NCI-H69 (cell line): ENCODE results near the gene PARVB.
A peak's percentile ranks its signal among the peaks of the same experiment; 100 is the strongest.

ENCODE experiments used
- DNase-seq: peaks from one replicate; lab custom pipeline; 2025; lab: John Stamatoyannopoulos, UW

PARVB gene

DNA sequence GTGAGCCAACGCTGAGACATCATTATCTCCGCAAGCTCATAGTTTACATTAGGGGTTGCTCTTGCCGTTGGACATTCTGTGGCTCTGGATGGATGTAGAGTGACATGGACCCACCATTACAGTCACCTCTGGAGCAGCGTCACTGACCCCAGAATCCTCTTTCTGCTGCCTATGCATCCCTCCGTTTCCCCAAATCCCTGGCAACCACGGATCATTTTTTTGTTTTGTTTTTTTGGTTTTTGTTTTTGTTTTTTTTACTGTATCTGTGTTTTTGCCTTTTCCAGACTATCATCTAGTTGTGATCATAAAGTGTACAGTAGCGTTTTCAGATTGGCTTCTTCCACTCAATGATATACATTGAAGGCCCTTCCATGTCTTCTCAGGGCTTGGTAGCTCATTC lies 4.0 kb downstream of the PARVB start:
- DNase-seq, result no peak

DNA sequence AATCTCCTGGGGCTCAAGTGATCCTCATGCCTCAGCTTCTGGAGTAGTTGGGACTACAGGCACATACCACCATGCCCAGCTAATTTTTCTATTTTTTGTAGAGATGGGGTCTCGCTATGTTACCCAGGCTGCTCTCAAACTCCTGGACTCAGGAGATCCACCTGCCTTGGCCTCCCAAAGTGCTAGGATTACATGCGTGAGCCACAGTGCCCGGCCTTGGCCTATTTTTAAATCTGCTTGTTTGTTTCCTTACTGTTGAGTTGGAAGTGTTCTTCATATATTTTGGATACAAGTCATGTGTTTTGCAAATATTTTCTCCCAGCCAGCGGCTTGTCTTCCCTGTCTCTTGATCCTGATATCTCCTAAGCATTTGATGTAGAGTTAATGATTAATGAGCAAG lies 5.0 kb downstream of the PARVB start:
- DNase-seq, result no peak

DNA sequence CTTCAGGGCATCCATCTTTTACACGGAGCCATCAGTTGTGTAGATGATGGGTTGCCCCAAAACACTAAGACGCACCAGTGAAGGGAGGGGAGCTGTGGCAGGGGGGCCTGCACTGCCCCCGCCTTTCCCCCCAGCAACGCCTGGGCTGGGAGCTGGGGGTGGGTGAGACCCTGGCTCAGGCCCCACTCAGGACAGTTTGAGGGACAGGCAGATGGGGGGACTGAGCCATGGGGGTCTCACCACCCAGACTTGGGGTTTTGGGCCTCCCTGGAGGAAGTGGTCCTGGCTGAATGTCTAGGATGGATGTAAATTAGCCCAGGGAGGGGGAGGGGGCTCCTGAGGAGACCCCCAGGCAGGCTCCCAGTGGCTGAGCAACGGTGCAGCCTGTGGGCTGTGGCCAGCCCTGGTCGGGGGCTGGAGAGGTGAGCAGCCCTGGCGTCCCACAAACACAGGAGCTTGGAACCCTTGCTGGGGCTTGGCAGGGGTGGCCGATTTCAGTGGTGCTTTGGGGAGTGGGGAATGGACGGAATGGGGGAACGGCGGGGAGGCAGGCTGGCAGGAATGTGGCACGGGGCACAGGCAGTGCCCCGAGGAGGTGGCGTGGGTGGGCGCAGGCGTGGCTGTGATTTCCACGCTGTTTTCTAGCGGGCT lies 6.1 kb downstream of the PARVB start:
- DNase-seq, result no peak

DNA sequence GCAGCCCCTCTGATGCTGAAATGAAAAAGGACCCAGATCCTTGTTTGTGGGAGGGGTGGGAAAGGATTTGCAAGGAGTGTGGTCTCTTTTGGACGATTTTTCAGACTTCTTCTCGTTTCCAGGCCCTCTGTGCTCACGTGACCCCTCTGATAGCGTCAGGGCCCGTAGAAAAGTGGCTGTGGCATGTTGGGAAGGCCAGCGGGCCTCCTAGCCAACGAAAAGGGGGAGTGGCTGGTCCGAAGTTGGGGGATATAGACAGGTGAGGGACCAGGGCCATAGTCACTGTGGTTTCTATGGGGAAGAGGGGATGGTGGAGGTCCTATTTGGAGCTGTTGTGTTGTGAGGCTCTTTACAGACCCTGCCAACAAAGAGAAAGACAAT lies 6.6 kb downstream of the PARVB start:
- no peak for DNase-seq

DNA sequence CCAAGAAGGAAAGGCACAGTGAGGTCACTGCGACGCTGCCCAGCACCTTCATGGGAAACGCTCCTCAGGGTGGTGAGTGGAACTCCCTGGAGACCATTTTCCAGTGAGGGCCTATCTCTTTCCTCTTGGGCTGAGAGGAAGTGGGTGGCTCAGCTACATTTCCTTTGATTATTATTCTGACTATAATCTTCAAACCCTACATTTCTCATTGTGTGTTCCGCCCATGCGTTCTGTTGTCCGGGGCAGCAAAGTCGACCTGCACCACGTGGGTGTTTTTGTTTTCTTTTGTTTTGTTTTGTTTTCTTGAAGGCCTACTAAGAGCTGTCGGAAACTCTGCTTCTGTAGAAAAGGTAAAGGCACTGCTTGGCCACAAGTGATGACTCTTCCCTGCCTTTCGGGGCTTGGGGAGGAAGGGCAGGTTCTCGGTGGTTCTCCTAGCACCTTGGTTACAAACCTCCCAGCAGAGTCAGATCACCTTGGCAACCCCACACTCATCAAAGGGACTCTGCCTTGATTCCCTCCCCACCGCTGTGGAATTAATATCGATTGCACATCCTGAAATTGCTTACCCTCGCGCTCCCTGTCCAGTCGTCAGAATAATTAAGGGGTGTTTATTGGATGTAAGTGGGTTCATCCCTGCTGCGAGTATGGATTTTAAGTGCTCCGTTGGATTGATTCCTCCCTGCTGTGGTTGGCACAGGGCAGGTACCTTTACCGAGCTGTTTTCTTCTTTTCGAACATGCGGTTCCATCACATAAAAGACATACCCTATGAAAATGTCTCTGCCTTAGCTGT lies 7.3 kb downstream of the PARVB start:
- no peak for DNase-seq

DNA sequence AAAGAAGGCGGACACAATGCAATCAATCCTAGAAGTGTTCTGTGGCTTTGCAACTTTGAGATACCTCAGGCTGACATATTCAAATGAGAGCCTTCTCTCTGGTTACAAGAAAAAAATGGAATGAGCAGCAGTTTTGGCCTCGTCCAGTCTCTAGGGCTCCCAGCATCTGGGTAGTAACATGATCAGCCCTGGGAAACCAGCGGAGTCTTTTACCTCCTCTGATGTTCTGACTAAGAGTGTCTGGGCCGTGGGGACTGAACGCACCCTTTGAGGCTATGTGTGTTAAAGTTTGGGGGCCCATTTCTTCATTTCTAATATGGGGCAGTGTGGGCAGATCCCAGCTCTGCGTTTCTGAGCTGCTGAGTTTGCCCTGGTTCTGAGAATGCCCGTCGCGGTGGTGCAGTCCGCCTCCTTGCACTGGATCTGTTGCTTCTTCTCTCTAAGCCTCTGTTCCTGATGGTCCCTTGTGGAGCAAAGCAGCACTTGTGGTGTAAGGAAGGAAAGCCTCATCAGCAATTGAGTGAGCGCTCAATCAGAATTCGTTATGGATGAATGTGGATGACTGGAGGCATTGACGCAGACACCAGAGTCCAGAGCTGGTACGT lies 8.1 kb downstream of the PARVB start:
- DNase-seq, result no peak

DNA sequence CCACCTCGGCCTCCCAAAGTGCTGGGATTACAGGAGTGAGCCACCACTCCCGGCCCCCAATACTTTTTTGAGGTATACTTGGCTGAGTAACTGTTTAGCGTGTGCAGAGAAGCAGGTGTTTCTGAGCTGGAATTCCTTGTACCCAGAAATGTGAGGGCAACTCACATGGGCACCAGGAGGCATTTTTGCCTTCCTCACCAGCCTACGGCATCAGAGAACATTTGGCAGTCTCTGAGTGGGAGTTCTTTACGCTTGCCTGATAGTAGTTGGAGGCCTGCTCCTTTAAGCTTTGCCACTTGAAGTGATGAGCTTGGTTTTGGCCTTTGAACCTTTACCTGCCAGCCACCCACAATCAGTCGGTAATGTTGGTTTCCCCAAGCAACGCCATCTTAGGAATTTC lies 9.2 kb downstream of the PARVB start:
- no peak for DNase-seq

DNA sequence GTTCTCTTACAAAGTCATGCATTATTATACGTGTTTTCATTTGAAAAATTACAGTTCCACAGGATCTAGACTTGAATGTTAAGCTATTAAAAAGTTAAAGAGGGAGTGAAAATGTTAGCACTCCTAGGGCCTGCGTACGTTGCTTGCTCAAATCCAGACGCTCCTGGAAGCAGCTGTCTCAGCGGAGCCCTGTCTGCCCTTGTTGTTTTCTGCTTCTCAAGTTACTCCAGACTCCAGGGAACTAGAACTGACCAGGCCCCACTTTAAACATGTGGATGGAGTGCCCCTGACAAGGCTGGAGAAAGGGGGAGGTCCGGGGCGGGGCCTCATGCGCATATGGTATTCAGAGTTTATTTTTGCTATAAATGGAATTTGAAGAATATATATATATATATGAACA lies 9.6 kb downstream of the PARVB start:
- DNase-seq, result peak; percentile 56

DNA sequence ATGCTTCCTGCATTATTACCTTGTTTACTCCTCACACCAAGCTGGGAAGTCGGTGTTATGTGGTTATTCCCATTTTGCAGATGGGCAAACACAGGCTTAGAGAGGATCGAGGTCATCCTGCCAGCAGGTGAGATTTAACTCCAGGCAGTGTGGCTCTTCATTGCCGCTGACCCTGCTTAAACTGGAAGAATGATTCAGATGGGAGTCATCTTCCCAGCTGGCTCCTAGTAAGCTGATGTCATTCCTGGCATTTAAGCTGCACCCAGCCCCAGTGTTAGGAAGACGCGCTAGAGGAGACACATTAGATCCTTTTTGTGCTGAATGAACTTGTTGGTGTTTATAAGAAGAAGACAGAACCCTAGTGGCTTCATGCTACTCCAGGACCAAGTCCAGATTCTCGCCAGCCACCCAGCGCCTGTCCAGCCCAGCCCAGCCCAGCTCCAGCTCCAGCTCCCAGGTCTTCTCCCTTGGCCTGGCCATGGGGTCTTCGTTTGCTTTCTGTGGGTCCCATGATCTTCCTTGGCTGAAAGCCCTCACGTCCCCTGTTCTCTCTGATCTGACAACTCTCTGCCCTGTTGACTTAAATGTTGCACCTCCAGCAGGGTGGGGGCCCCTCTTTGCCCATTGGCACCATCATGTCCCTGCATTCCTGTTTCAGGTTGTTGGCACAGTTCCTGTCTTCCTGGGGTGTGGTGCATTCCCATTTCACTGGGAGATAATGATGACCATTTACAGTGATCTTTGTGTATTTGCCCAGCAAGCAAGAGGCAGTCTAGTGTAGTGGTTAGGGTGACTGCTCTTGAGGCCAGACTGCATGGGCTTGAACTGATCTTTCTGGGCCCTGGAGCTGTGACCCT lies 13.6 kb downstream of the PARVB start:
- DNase-seq, result peak; percentile 77

DNA sequence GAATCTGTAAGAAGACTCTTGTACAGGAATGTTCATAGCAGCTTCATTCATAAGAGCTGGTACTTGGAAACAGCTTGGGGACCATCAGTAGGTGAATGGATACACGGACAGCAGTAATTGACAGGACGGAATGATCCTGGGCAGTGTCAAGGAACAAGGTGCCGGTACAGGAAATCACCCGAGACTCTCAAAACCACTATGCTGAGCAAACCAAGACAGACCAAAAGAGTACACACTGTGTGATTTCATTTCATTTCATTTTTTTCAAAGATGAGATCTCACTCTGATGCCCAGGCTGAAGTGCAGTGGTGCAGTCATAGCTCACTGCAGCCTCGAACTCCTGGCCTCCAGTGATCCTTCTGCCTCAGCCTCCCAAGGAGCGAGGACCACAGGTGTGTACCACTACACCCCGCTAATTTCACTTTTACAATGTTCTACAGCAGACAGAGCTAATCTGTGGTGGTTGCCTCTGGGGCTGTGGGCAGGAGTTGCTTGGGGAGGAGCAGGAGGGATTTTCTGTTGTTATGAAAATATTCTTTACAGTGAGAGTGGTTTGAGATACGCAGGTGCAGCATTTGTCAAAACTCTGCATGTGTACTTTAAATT lies 15.6 kb downstream of the PARVB start:
- no peak for DNase-seq

DNA sequence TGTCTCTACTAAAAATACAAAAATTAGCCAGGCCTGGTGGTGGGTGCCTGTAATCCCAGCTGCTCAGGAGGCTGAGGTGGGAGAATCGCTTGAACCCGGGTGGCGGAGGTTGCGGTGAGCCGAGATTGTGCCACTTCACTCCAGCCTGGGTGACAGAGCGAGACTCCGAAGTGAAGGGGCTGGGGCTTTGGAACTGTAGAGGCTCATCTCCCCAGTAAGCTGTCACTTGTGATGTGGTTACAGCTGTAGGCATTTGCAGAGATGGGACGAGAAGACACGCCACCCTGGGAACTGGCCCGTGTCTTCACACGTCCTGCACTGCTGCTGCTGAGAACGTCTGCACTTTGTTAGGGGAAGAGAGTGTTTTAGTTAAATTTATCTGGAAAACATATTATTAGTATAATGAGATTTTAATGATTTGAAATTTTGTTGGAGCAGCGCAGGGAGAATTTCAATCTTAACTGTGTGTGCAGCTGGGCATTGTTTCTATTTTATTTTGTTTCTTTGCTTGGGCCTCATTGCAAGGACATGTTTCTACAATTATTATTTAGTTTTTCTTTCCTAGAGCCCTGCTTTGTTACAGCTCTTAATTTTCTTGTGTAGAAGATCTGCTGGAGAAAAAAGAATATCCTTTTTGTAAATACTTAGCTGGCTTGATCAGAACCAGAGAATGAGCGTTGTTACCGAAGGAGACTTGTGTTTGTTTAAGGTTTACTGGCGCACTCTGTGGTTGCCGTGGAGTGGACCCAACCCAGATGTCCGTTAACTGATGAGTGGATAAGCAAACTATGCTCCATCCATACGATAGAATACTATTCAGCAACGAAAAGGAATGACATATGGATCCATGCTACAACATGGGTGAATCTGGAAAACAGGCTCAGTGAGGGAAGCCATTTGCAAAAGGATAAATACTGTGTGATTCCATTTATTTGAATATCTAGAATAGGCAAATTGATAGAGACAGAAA lies 18.4 kb downstream of the PARVB start:
- DNase-seq, result no peak

DNA sequence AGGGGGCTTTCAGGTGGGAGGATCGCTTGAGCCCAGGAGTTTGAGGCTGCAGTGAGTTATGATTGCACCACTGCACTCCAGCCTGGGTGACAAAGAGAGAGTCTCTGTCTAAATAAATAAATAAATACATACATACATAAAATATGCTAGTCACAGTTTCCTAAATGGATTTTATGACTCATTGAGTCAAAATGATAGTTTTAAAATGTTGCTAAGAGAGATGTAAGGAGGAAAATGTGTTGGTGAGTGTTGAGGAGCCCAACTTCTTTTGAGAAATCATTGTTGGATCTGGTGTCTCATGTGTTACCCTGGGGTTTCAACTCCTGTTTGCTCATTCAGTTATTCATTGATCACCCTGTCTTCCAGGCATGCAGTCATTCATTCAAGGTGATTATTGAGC lies 21.0 kb downstream of the PARVB start:
- DNase-seq, result no peak

DNA sequence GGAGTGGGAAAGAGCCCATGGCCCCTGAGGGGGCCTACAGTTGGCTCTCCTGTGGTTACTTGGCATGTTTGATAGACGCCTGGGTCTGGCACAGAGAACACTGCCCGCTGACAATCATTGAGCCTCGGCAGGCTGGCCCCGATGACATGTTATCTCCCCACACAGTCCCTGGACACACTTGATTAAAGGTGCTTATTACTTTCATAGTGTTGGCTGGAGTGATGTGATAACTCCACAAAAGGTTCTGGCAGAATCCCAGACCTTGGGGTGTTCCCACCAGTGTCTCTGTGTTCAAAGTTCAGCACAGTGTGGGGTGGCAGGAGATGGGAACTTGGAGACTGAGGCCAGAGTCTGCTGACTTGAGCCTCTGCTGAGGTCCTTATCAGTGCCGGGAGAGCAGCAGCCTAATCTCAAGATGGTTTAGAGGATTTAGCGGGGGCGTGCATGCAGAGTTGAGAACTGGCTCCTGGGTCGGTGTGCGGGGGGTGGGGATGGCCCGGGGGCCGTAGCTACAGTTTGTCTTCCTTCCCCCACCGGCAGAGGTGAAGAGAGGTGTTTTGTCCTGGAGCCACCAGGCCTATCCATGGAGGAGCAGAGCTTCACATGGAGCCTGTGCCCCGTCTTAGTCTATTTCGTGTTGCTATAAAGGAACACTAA lies 22.5 kb downstream of the PARVB start:
- no peak for DNase-seq

DNA sequence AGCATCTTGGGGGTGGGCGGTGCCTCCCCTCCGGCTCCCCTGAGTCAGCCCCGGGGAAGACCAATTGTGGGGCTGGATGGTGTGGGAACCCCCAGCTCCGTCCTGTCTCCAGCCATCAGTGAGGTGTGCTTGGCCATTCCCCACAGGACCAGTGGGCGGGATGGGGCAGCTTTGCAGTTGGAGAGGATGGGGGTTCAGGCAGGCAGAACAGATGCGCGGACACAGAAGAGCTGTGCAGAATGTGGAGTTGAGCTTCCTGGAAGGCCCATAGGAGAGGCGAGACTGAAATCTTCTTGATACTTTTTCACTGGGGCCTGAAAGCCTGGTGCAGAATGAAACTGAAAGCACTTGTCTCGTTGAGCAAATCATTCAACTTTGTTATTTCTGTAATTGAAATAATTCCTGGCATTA lies 23.8 kb downstream of the PARVB start:
- no peak for DNase-seq

DNA sequence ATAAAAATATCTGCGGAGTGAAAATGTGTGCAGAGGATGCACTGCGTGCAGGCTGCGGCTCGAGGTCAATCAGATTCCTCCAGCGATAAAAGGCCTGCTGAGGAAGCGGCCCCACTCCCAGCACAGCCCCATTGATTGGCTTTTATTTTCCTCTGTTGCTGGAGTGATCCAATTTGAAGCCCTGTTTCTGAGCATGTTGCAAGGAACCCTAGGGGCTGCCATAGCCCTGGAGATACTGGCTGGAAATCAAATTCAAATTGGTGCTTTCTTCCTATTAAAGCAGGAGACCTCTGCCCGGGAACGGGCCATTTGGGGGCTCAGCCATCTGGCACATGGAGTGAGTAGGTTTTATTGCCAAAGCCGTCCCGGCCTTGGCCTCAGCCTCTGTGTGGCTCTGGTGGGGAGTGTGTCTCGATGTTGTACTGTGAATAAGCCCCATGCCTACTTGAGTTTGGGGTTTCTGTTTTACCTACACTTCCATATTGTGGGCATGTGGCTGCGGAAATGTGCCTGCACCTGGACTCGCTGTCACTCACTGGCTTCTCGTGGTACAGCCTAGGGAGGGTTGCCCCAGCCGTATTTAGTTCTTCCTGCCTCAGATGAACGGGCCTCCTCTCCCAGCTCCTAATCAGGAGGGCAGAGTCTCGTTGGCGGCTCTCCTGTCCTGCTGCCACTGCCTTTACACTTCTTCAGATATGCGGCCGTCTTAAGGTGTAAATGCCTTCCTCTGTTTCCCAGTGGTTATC lies 25.6 kb downstream of the PARVB start:
- peak; percentile 48 for DNase-seq

DNA sequence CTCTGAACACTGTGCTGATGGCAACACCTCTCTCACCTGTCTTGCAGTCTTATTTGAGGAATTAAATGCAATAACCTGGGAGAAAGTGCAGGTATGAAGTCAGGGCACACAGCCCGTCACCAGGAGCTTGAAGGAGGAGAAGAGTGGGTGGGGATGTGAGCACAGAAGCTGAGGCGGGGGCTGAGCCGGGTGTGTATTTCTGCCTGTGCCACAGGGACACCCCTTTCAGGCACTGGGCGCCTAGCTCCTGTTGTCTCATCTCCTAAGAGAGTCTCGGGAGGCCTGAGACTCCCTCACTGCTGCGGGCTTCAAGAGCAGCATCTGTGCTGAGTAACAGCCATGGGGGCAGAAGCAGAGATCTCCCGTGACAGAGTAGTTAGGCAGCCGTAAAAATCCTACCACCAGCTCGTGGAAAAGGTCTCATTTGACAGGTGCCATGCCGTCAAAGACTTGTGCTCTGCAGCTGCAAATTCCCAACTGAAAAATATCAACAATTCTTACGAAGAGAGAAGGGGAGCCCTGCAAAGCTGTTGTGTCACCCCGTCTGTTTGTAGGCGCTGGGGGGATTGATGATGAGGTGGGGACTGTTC lies 26.8 kb downstream of the PARVB start:
- no peak for DNase-seq

DNA sequence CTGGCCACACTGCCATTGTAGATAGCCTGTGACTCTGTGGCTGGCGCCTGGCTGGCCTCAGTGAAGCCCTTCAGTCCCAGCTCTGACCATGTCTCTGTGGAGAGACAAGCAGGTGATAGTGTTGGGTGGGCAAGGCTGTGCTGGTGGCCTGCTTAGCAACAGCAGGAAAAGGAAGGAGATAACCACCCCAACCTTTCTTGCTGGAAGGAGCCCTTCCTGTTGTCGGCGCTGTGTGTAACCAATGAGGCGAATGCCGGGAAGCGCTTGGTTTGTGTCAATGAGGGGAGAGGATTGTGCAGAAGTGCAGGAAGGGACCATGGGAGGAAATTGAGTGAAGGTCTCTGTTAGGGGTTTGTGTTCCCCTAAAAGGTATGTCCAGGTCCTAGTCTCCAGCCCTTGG lies 27.3 kb downstream of the PARVB start:
- DNase-seq, result no peak

DNA sequence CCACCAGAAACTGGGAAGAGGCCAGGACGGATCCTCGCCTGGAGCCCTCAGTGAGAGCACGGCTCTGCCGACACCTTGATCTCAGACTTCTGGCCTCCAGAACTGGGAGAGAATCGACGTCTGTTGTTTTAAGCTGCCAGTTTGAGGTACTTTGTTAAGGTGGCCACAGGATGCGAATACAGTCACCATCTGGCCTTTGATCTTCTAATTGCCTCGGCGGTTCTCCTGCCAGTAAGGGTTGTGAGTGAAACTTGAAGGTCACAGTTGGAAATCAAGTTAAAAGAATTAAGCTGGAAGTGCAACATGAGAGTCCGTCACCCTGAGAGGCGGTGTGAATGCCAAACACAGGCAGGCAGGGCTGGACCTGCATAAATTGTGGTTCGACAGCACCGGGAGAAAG lies 27.9 kb downstream of the PARVB start:
- no peak for DNase-seq

DNA sequence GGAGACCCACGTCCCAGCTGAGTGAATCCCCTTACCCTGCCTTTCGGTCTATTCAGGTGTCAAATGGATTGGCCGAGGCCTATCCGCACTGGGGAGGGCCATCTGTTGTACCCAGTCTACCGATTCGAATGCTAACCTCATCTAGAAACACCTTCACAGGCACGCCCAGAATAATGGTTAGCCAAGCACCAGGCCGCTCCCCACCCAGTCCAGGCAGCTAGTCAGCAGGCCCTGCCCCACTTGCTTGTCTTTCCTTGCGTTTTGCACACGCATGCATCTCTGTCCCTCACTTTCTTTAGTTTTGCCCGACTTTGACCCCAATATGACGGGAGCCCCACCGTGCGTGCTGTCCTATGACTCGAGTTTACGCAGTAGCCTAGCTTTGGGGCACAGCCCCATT lies 31.7 kb downstream of the PARVB start:
- no peak for DNase-seq
